DMS53 (cell line): ENCODE data around the gene MAP4K1.
"Not testable (repeated sequence)": the region's sequence is repeated elsewhere in the genome, so short reads cannot be mapped to it uniquely, and the experiment has no call there.

Experiments used
- DNase-seq: peaks from one replicate; lab custom pipeline; 2025; lab: John Stamatoyannopoulos, UW

MAP4K1 gene

DNA sequence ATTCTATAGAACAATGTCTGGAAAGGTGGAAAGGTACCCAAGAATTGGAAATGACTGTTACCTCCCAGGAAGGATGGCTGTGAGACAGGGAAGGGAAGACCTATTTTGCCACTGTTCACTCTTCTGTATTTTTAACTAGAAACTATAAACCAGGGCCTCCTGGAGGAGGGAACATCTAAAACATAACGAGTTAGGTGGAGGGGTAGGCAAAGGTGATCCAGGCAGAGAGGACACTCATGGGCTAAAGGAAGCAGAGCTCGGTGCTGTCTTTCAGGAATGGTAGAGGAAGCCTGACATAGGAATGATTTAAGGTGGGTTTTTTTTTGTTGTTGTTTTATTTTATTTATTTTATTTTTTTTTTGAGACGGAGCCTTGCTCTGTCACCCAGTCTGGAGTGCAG lies 7.1 kb upstream of the MAP4K1 start:
- no peak for DNase-seq

DNA sequence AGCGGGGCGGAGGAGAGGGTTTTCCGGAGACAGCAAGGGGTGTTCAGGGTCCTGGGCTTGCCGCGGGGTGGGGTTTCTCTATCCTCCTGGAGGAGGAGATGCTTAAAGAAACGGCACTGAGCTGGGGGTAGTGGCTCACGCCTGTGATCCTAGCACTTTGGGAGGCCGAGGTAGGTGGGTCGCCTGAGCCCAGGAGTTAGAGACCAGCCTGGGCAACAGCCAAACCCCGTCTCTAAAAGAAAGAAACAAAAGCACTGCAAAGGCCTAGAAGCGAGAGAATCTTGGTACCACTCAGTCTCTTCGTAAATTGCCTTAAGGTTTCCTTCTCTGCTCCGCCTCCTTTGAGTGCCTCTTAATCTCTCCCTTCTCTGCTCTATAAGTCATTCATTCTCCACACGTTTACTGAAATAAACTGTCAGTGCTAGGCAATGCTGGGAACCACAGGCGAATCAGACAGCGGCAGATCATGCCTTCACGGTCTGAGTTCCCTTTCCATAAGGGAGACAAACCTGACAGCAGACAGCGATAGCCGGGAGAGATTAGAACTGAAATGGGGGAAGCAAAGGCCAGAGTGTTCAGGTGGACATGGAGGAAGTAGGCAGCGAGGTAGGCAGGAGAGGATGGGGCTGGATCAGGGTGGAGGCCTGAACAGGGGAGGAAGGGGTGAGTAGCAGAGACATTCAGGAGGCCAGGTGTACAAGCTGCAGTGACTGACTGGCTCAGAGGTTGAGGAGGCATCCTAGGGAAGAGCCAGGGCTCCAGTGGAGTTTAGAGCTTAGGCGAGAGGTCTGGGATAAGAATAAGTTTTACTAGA lies 1.8 kb upstream of the MAP4K1 start:
- no peak for DNase-seq

DNA sequence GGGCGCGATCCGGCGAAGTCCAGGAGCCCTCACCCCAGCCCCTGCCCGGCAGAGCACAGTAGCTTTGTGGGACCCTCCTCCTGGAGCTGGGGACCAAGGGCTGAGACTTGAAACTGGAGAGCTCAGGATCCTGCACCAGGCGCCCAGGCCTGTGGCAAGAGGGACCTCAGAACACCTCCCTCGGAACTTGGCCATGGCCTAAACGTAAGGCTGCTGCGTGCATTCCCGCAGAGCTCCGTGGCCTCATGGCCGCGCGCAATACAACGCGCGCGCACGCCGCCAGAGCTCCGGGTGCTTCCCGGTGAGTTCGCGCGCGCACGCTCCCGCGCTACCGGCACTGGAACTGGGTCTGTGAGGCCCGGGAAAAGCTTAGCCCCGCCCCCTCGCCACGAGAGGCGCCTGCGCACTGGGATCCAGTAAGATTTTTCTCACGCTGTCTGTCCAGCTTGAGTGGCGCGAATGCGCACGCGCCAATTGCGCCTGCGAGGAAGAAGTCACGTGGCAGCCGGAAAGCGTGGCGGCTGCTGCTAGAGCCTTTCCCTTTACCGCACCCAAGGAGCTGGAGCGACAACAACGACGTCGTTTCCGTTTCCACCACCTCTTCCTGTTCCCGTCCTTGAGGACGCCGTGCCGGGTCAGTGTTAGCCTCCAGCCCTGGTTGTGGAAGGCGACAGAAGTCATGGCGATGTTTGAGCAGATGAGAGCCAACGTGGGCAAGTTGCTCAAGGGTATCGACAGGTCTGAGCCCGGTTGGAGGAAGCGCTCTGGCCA lies 1.0 kb upstream of the MAP4K1 start, which contains the start of gene EIF3K:
Gene EIF3K, plus strand, starts transcription at position 599 of the 771 bp plus-strand sequence. Its CDS starts 81 bp downstream, at position 680.
- peak; percentile 100 for DNase-seq

DNA sequence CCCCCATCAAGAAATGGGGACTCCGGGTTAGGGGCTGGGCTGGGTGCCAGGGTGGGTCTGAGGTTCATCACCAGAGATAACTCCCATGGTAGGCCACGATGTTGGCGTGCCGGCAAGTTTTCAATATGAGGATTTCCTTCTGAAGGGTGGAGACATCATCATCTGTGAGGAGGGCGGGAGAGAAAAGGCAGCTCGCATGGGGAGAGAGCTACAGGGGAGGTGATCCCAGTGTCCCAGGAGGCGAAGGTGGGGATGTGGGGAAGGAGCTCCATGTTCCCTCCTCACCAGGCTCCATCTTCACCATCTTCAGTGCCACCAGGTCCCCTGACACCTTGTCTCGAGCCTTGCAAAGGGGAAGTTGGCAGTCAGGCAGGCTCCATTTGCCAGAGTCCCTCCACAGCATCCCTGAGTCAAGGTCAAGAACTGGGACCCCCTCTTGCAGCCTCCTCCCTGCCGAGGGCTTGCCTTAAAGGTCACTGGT lies 430 bp downstream of the MAP4K1 start:
- DNase-seq: no peak

DNA sequence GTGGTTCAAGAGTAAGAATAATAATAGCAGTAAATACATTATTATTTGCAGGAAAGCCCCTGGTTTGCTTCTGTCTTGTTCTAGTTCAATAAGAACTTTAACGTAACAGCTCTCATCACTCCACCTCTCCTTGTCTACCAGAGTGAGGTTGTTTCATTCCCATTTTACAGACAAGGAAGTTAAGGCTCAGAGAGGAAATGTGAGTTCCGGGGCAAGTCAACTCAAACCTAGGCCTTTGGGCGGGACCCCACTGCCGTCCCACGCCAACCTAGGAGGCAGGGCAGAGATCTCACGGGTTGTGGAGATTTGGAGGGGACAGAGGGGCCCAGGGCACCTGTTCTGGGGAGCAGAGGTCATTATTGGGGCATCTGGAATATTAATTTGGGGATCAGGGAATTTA lies 1.5 kb downstream of the MAP4K1 start:
- DNase-seq: no peak

DNA sequence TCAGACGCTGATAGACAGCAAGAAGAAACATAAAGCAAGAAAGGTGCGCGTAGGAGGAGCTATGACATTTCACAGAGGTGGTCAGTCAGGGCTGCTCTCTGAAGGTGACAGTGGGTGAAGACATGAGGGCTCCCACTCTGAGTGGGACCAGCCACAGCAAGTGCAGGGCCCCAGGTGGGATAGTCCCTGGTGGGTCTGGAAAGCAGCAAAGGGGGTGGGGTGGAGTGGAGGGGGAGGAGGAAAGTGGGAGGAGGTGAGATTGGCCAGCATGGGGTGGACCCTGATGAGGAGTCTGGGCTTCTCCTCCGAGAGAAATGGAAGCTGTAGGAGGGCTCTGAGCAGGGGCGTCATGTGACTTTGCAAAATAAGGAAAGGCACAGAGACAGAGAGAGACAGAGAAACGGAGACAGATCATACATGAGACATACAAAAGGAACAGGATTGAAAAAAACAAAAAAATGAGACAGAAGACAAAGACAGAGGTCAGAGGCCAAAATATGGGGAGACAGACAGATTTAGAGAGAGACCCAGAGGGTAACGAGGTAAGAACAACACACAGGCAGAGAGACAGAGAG lies 2.7 kb downstream of the MAP4K1 start:
- DNase-seq: no peak

DNA sequence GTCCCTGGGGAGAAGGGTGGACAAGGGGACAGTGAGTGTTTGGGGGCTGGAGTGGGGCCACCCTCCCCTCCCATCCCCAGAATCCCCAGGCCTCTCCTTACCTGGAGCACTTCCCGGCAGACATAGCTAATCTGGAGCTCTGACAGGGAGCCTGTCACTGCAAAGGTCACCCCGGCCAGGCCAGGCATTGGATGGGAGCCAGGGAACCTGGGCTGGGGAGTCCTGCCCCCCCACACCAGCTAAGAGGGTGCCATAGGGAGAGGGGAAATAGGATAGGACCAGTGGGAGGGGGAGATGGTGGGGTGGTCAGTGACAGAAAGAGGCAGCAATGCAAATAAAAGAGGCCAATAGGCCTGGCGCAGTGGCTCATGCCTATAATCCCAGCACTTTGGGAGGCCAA lies 3.5 kb downstream of the MAP4K1 start:
- no peak for DNase-seq

DNA sequence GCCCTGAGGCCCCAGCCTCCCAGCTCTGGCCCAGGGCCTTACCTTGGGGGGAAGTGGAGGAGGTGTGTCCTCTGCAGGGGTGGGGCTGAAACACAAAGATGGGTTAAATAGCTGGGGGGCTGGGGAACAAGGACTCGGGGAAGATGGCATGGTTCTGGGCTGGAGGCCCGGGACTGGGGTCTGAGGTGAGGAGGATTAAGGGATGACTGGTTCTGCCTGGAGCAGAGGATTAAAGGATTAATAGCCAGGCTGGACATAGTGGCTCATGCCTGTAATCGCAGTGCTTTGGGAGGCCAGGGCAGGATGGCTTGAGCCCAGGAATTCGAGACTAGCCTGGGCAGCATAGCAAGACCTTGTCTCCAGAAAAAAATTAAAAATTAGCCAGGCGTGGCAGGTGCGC lies 11.6 kb downstream of the MAP4K1 start:
- no peak for DNase-seq

DNA sequence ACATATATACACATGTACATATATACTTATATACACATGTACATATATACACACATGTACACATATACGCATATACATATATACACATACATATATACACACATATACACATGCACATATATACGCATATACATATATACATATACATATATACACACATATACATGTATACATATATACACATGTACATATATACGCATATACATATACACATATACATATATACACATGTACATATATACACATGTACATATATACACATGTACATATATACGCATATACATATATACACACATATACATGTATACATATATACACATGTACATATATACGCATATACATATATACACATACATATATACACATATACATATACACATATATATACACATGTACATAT lies 14.9 kb downstream of the MAP4K1 start:
- not testable (repeated sequence) for DNase-seq

DNA sequence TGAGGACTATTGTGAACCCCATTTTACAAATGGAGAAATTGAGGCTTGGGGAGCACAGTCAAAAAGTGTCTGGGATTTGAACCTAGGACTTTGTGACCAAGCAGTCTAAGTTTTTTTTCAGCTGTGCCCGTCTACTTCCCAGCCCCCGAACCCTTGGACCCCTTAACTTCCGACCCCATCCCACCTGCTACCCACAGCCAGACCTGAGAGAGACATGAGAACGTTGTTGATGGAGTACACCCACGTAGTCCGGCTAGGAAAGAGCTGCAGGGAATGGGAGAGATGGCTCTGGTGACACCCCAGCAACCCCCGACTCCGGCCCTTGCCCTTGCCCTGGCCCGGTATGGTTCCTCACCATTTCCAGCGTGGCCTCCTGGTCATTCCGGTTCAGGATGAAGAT lies 18.0 kb downstream of the MAP4K1 start:
- DNase-seq: no peak

DNA sequence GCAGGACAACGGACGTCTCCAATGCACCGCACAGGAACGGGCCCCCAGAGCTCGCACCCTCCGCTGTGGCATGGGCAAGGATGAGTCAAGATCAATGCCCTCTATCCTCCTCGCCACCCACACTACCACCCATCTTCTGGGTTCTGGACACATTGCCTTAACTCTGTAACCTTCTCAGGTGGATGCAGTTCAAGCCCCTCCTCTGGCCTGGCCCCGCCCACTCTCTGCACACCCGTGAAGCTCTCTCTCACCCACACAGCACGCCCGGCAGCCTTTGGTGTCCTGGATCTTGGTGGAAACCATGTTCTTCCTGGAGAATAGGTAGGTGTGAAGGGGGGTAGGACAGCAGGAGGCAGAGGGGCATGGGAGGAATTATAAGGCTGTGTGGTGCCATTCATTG lies 20.7 kb downstream of the MAP4K1 start:
- DNase-seq: no peak

DNA sequence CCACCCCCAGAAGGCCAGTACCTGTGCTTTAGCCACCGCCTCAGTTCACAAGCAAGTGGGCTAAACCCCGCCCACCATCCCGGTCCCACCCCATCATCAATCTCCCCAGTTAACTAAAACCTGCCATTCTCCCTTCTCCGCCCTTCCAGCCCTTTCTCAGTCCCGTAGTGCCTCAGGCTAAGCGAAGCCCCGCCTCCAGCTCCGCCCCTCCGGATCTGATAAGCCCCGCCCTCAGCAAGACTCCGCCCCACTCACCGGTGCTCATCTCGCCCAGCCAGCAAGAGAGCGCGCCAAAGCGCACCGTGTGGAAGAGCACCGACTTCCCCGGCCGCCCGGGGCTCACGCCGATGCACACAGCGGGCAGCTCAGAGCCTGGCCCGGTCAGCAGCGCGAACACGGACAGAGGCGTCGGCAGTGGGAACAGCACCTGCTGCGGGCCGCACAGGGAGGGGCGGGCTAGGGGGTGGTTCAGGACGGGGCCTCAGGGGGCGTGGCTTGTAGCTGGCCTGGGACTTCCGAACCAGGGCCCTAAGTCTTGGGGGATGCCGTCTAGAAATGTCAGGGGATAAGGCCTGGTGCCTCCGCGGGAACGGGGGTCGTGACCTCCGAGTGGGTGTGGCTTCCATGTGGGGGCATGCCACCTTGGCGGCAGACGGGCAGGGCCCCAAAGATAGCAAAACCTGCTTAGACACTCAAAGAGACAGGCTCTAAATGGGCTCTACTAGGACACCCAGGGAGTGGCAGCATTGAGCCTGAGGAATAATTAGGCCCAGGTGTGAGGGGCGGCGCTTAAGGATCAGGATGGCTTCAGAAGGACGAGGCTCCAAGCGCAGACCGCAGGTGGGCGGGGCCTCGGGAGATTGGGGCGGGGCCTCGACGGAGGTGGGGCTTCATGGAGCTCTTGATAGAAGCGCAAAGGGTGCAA lies 21.4 kb downstream of the MAP4K1 start:
- peak; percentile 76 for DNase-seq

DNA sequence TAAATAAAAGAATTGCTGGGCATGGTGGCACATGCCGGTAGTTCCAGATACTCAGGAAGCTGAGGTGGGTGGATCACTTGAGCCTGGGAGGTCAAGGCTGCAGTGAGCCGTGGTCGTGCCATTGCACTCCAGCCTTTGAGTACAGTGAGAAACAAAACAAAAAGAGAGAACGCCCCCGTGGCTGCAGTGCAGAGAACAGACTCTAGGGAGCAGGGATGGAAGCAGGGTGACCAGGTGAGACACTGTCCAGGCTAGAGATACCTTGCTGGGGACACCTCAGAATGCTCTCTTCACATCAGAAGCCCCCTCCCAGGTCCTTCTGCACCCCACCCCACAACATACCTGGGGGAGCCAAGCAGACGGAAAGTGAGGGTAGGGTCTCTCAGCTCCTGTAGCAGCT lies 24.8 kb downstream of the MAP4K1 start:
- no peak for DNase-seq

DNA sequence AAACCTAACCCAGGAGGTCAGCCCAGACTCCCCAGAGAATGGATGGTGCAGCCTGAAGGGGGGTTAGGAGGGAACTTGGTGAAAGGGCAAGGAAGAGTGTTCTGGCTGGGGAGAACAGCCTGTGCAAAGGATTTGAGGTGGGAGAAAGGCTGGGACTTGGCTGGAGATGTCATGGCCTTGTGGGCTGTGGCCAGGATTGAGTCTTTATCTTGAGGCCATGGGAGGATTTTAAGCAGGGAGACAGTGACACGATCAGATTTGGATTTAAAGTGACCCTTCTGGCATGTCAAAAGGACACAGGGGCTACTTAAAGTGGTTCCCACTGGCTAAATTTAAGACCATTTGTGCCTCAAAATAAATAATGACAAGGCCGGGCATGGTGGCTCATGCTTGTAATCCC lies 29.7 kb downstream of the MAP4K1 start:
- no peak for DNase-seq

DNA sequence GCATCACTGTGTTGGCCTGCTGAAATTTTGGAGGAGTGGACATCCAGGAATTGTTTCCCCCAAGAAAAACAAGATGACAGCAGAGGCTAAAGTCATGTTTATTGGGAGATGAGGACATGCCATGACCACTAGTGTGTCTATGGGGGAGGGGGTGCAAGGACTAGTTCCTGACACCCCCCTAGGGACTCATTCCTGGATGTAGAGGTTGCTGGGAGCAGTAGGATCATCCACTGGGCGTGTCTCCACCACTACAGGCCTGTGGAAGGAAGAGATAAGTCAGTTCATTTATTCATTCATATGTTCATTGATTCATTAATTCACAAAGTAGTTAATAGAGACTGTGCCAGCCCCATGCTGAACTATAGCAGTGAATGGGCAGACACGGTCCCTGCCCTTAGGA lies 30.2 kb downstream of the MAP4K1 start:
- no peak for DNase-seq

DNA sequence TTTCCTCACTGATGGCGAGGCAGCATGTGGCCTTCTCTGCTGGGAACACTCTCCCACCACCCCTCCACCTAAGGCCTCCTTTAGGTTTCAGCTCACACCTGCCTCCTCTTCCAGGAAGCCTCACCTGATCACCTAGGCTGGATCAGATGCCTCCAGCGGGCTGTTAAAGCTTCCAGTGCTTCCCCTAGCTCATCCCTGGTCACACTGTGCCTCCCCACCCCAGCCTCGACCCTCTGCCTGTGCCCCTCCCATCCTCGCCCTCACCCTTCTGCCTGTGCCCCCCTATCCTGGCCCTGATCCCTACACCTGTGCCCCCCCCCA lies 33.8 kb downstream of the MAP4K1 start:
- no peak for DNase-seq

DNA sequence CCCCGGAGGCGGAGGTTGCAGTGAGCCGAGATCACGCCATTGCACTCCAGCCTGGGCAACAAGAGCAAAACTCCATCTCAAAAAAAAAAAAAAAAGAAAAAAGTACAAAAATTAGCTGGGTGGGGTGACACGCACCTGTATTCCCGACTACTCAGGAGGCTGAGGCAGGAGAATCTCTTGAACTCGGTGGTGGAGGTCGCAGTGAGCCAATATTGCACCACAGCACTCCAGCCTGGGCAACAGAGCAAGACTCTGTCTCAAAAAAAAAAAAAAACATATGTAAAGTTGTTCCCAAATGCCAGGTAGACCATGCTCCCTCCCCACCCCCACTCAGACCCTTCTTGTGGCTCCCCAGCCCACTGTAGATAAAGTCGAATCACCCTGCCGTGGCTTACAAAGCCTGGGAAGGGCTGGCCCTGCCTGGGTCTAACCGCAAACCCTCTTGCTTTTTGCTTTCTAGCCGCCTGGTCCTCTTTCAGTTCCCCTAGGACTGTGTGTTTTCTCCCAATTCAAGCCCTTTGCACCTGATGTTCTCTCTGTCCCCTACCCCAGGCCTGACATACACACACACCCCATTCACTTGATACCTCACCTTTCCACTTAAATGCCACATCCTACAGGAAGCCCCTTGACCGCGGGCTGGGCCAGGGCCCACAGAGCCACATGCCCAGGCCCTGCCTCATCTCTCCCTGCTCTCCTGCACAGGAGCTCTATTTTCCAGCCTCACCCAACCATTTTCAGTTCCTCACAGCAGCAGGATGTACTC lies 34.4 kb downstream of the MAP4K1 start:
- no peak for DNase-seq

DNA sequence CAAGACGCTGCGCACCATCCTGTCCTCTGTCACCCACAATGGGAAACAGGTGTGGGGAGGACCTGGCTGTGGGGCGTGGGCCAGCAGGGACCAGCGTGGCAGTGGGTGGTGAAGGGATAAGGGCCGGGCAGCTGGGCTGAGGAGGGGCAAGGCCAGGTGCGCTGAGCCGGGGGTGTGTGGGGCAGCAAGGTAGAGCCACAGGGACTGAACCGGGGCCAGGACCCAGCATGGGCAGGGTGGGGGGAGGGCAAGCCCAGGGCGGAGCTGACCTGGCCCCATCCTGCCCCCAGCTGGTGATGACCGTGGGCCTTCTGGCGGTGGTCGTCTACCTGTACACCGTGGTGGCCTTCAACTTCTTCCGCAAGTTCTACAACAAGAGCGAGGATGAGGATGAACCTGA lies 37.7 kb downstream of the MAP4K1 start:
- DNase-seq: no peak

DNA sequence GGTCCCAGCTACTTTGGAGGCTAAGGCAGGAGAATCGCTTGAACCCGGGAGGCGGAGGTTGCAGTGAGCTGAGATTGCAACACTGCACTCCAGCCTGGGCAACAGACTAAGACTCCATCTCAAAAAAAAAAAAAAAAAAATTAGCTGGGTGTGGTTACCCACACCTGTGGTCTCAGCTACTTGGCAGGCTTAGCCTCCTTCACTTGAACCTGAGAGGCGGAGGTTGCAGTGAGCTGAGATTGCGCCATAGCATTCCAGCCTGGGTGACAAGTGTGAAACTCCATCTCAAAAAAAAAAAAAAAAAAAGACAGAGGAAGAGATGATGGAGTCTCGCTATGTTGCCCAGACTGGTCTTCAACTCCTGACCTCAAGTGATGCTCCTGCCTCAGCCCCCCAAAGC lies 38.4 kb downstream of the MAP4K1 start:
- not testable (repeated sequence) for DNase-seq

DNA sequence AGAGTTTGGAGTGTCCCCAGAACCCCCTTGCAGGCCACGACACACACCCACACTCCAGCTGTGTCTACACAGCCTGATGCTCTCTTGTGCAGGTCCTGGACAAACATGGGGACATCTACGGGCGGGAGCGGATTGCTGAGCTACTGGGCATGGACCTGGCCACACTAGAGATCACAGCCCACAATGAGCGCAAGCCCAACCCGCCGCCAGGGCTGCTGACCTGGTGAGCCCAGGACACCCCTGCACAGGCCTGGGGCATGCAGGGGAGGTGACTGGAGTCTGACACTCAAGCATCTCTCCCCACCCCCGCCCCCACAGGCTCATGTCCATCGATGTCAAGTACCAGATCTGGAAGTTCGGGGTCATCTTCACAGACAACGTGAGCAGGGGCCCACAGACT lies 39.9 kb downstream of the MAP4K1 start:
- no peak for DNase-seq

DNA sequence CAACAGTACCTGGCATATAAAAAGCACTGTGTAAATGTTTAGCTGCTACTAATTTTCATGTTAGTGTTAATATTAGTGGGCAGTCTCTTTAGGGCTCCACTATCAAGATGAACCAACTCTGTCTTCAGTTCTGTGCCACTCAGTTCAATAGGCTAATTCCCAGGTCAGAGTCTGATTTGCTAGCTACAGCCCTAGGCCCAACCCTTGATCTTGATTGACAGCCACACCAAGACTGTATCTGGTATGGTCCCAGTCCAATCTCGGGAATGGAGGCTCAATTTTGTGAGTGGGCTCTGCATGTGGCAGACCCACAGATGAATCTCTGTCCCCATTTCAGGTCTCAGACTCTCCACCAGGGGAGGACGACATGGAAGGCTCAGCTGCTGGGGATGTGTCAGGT lies 46.1 kb downstream of the MAP4K1 start:
- no peak for DNase-seq
